ENCODE data around the gene GNAZ. TPM values are rescaled to one million over a fixed set of nuclear protein-coding genes. Genes with fewer than 3 reads are reported as not detected.

GNAZ gene
- total RNA-seq, 4 donors from 2014 or later, result 5.6 to 21.6 (median 12.1) TPM

GRCh38 chr22:23093051-23093788, 22.9 kb downstream of the GNAZ start:
- no peak overlapping the region for H3K27ac ChIP-seq
- H3K9me3 ChIP-seq, result no peaks in the 10 kb centered on the region
- H3K27me3 ChIP-seq, result no peaks in the 10 kb centered on the region
- intact Hi-C loops (cut with DNase I; ENCODE audit: low total_unique reads), result no loop called here
- no peak for DNase-seq
- TF ChIP-seq, protein P1, sequence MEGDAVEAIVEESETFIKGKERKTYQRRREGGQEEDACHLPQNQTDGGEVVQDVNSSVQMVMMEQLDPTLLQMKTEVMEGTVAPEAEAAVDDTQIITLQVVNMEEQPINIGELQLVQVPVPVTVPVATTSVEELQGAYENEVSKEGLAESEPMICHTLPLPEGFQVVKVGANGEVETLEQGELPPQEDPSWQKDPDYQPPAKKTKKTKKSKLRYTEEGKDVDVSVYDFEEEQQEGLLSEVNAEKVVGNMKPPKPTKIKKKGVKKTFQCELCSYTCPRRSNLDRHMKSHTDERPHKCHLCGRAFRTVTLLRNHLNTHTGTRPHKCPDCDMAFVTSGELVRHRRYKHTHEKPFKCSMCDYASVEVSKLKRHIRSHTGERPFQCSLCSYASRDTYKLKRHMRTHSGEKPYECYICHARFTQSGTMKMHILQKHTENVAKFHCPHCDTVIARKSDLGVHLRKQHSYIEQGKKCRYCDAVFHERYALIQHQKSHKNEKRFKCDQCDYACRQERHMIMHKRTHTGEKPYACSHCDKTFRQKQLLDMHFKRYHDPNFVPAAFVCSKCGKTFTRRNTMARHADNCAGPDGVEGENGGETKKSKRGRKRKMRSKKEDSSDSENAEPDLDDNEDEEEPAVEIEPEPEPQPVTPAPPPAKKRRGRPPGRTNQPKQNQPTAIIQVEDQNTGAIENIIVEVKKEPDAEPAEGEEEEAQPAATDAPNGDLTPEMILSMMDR (IDR thresholded peaks at IDR 0.05), result no peak
- no peak for TF ChIP-seq POLR2A (IDR thresholded peaks at IDR 0.05)
- no peak overlapping the region for H3K4me3 ChIP-seq
- H3K4me1 ChIP-seq, result peaks cover 0 to 6% of the 10 kb centered on the region in 2 donors
- H3K36me3 ChIP-seq, result no peaks in the 10 kb centered on the region

GRCh38 chr22:23094260-23094659, 23.9 kb downstream of the GNAZ start:
- intact Hi-C loops (cut with DNase I; ENCODE audit: low total_unique reads), result no loop called here
- Histone ChIP-seq H3K4me3 (no peak overlapping the region), H3K4me1 (peaks cover 0 to 17% of the 10 kb centered on the region in 2 donors), H3K36me3 (no peaks in the 10 kb centered on the region), H3K27me3 (no peaks in the 10 kb centered on the region), H3K9me3 (no peaks in the 10 kb centered on the region), H3K27ac (no peak overlapping the region)
- TF ChIP-seq, protein P1 (IDR thresholded peaks at IDR 0.05), result no peak
- TF ChIP-seq POLR2A (IDR thresholded peaks at IDR 0.05), result no peak
- no peak for DNase-seq

DNA sequence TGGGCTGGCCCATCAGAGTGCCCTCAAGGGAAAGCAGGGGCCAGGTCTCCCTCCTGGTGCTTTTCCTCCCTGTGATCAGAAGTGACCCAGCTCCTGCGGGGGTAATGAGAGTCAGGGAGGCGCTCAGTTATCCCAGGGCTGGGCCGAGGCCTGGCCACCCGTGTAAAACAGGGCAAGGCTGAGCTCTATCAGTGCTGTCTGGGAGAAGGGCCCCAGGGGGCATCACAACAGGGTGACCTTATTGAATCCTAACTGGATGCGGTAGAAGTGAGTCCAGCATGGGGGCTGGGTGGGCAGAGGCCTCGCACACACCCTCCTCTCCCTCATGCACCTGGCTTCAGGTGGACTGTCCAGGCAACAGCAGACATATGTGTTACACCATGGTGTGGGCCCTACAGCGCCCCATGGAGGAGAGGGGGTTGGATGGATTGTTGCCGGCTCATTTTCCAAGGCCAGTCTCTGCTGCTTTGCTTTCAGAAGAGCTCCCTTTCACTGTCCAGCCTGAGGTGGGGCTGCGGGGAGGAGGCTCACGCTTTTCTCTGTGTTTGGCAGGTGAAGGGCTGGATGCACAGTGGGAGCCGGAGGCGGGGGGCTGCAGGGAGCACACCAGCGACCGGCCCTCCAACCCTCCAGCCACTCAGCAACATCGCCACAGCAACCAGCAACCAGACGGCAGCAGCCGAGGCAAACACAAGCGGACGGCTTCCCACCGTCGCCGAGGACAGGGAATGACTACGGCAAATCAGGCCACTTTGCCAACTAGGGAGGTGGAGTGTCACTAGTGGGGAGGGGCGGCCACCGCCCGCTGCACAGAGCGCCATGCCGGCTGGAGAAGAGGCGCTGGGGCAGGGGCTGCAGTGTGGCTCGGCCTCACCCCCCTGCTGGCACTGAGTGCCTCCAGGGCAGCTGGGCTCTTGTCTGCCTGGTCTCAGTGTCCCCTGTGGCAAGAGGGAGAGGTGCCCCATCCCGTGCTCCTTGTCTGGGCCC, 24.7 kb downstream of the GNAZ start:
- intact Hi-C loops (cut with DNase I; ENCODE audit: low total_unique reads), result no loop called here
- TF ChIP-seq POLR2A (IDR thresholded peaks at IDR 0.05), result no peak
- TF ChIP-seq, protein P1 (IDR thresholded peaks at IDR 0.05), result no peak
- Histone ChIP-seq H3K9me3 (no peaks in the 10 kb centered on the region), H3K27me3 (no peaks in the 10 kb centered on the region), H3K27ac (no peak overlapping the region), H3K4me3 (no peak overlapping the region), H3K36me3 (no peaks in the 10 kb centered on the region), H3K4me1 (peaks cover 0 to 18% of the 10 kb centered on the region in 2 donors)
- DNase-seq, result no peak

- Histone ChIP-seq H3K4me3 (no peak overlapping the region), H3K27me3 (no peaks in the 10 kb centered on the region), H3K4me1 (peaks cover 0 to 18% of the 10 kb centered on the region in 2 donors), H3K27ac (no peak overlapping the region), H3K9me3 (no peaks in the 10 kb centered on the region), H3K36me3 (no peaks in the 10 kb centered on the region)
- intact Hi-C loops (cut with DNase I; ENCODE audit: low total_unique reads), result no loop called here
- no peak for DNase-seq
- TF ChIP-seq, protein P1 (IDR thresholded peaks at IDR 0.05), result no peak
- TF ChIP-seq POLR2A (IDR thresholded peaks at IDR 0.05), result no peak
Measured at GRCh38 chr22:23095733-23096342, 25.5 kb downstream of the GNAZ start.
